IMR-90 (cell line): ENCODE data around the gene SPARCL1. TPM values are rescaled to one million over a fixed set of nuclear protein-coding genes. Genes with fewer than 3 reads are reported as not detected.

Source experiments
- ATAC-seq: fragments of 200-7000 bp; cut with Tn5 transposase; 2 replicates; pipeline ENCODE4 v1.9.1; 2020; ENCODE audit warnings: low read depth, mild to moderate bottlenecking, moderate library complexity
- BruUV-seq: library from RNA; stranded (reverse); fragments of 400-500 nt; replicated peaks from 2 replicates; lab custom pipeline; 2021; lab: Mats Ljungman, UMichigan
- CTCF ChIA-PET: fragments of 300-600 bp; formaldehyde crosslinking; extraction: SDS; loops from one replicate; lab custom pipeline; 2021; ENCODE audit warnings: antibody characterized with exemption; lab: Yijun Ruan, JAX
- POLR2A ChIA-PET: fragments of 300-600 bp; sonication (Branson Sonifier 250); formaldehyde crosslinking; loops from one replicate; lab custom pipeline; 2022; ENCODE audit warnings: antibody characterized with exemption; ENCODE audit not compliant: unreplicated experiment; lab: Charles Lee
- DNase-seq: peaks from one replicate; pipeline ENCODE4 v3.0.0; 2013
- H2AFZ ChIP-seq: replicated peaks from 2 replicates; pipeline ENCODE3; 2013; ENCODE audit warnings: low read length, mild to moderate bottlenecking; ENCODE audit not compliant: poor library complexity
- H2AK5ac ChIP-seq: 2 replicates; pipeline ENCODE4 v1.6.1; 2013; ENCODE audit warnings: low read depth, low read length, inconsistent platforms
- H2AK9ac ChIP-seq: replicated peaks from 2 replicates; pipeline ENCODE3; 2013; ENCODE audit warnings: mild to moderate bottlenecking, low read depth, low read length, moderate library complexity; ENCODE audit not compliant: poor library complexity
- H2BK120ac ChIP-seq: 2 replicates; pipeline ENCODE4 v1.6.1; 2013; ENCODE audit warnings: low read depth, low read length, inconsistent platforms
- H2BK15ac ChIP-seq: 3 replicates; pipeline ENCODE4 v1.6.1; 2013; ENCODE audit warnings: low read depth, low read length, inconsistent platforms
- H2BK20ac ChIP-seq: 2 replicates; pipeline ENCODE4 v1.6.1; 2013; ENCODE audit warnings: low read depth, mild to moderate bottlenecking, inconsistent platforms, low read length, moderate library complexity
- H2BK5ac ChIP-seq: 2 replicates; pipeline ENCODE4 v1.6.1; 2013; ENCODE audit warnings: mild to moderate bottlenecking, low read depth, low read length, inconsistent platforms; ENCODE audit not compliant: poor library complexity, severe bottlenecking
- H3K14ac ChIP-seq: replicated peaks from 2 replicates; pipeline ENCODE4 v1.6.1; 2013; ENCODE audit warnings: low read depth, low read length, inconsistent platforms
- H3K18ac ChIP-seq: 2 replicates; pipeline ENCODE4 v1.6.1; 2013; ENCODE audit warnings: low read depth, low read length, control low read depth
- H3K23ac ChIP-seq: 2 replicates; pipeline ENCODE4 v1.6.1; 2013; ENCODE audit warnings: low read depth, low read length, inconsistent platforms
- H3K27ac ChIP-seq: 2 replicates; pipeline ENCODE4 v1.5.1; 2013; ENCODE audit warnings: mild to moderate bottlenecking, control low read depth, low read length; ENCODE audit not compliant: insufficient read depth
- H3K27me3 ChIP-seq: 2 replicates; pipeline ENCODE4 v1.6.1; 2013; ENCODE audit warnings: low read length; ENCODE audit not compliant: control insufficient read depth, insufficient read depth
- H3K36me3 ChIP-seq: 2 replicates; pipeline ENCODE4 v1.6.1; 2013; ENCODE audit warnings: low read length, mixed read lengths; ENCODE audit not compliant: control insufficient read depth, insufficient read depth
- H3K4ac ChIP-seq: 2 replicates; pipeline ENCODE4 v1.6.1; 2013; ENCODE audit warnings: low read depth, low read length, inconsistent platforms
- H3K4me1 ChIP-seq: 2 replicates; pipeline ENCODE4 v1.6.1; 2013; ENCODE audit warnings: low read length, mixed read lengths; ENCODE audit not compliant: control insufficient read depth, insufficient read depth
- H3K4me2 ChIP-seq: 2 replicates; pipeline ENCODE4 v1.6.1; 2013; ENCODE audit warnings: low read depth, mild to moderate bottlenecking, control low read depth, low read length, moderate library complexity
- H3K4me3 ChIP-seq: 2 replicates; pipeline ENCODE4 v1.5.1; 2013; ENCODE audit warnings: low read depth, mild to moderate bottlenecking, control low read depth, low read length, moderate library complexity; ENCODE audit not compliant: insufficient read depth
- H3K56ac ChIP-seq: 2 replicates; pipeline ENCODE4 v1.6.1; 2013; ENCODE audit warnings: low read length, inconsistent platforms; ENCODE audit not compliant: insufficient read depth; ENCODE audit errors: extremely low read depth
- H3K79me1 ChIP-seq, 2 experiments: 2 replicates each; pipeline ENCODE4 v1.6.1; 2013; ENCODE audit warnings: low read length in 2 of 2, inconsistent platforms in 1 of 2, low read depth in 1 of 2
- H3K9ac ChIP-seq: 2 replicates; pipeline ENCODE4 v1.6.1; 2013; ENCODE audit warnings: low read depth, low read length, control low read depth
- H3K9me1 ChIP-seq: 2 replicates; pipeline ENCODE4 v1.6.1; 2013; ENCODE audit warnings: low read length, inconsistent platforms; ENCODE audit not compliant: insufficient read depth
- H3K9me3 ChIP-seq: 2 replicates; pipeline ENCODE4 v1.6.1; 2013; ENCODE audit warnings: low read length; ENCODE audit not compliant: control insufficient read depth, insufficient read depth
- H4K20me1 ChIP-seq: 2 replicates; pipeline ENCODE4 v1.6.1; 2013; ENCODE audit warnings: low read length, inconsistent platforms; ENCODE audit not compliant: insufficient read depth
- H4K5ac ChIP-seq: 2 replicates; pipeline ENCODE4 v1.6.1; 2013; ENCODE audit warnings: mild to moderate bottlenecking, low read depth, low read length, control low read depth
- H4K8ac ChIP-seq, 2 experiments: 2 replicates each; pipeline ENCODE4 v1.6.1; 2013; ENCODE audit warnings: low read depth in 2 of 2, low read length in 2 of 2, control low read depth in 1 of 2, inconsistent platforms in 1 of 2
- H4K91ac ChIP-seq: 2 replicates; pipeline ENCODE4 v1.6.1; 2013; ENCODE audit warnings: low read depth, low read length, inconsistent platforms; ENCODE audit not compliant: insufficient read depth
- BHLHE40 ChIP-seq: fragments of 150-350 bp; IDR thresholded peaks from 2 replicates; pipeline ENCODE4 v1.6.1; 2016; ENCODE audit warnings: mild to moderate bottlenecking, low read depth, low read length
- CEBPB ChIP-seq: IDR thresholded peaks from 2 replicates; pipeline ENCODE4 v1.6.1; 2012; ENCODE audit warnings: low read depth, low read length, improper control_type of control experiment
- CHD1 ChIP-seq: IDR thresholded peaks from 2 replicates; pipeline ENCODE4 v1.6.1; 2012; ENCODE audit warnings: low read depth, low read length, improper control_type of control experiment
- FOS ChIP-seq: fragments of 150-350 bp; IDR thresholded peaks from 2 replicates; pipeline ENCODE4 v1.6.1; 2016; ENCODE audit warnings: low read depth, low read length
- MAFK ChIP-seq: IDR thresholded peaks from 2 replicates; pipeline ENCODE4 v1.6.1; 2012; ENCODE audit warnings: low read depth, low read length, improper control_type of control experiment
- MAZ ChIP-seq: IDR thresholded peaks from 2 replicates; pipeline ENCODE4 v1.6.1; 2012; ENCODE audit warnings: low read depth, mild to moderate bottlenecking, low read length, improper control_type of control experiment, moderate library complexity, borderline replicate concordance
- MXI1 ChIP-seq: IDR thresholded peaks from 2 replicates; pipeline ENCODE4 v1.6.1; 2012; ENCODE audit warnings: low read depth, mild to moderate bottlenecking, low read length, moderate library complexity, borderline replicate concordance
- POLR2A ChIP-seq: IDR thresholded peaks from 2 replicates; pipeline ENCODE4 v1.6.1; 2012; ENCODE audit warnings: mild to moderate bottlenecking, low read depth, low read length
- RAD21 ChIP-seq: IDR thresholded peaks from 2 replicates; pipeline ENCODE4 v1.6.1; 2012; ENCODE audit warnings: low read length, improper control_type of control experiment
- RCOR1 ChIP-seq: IDR thresholded peaks from 2 replicates; pipeline ENCODE4 v1.6.1; 2012; ENCODE audit warnings: mild to moderate bottlenecking, low read length, improper control_type of control experiment; ENCODE audit not compliant: insufficient replicate concordance
- RFX5 ChIP-seq: IDR thresholded peaks from 2 replicates; pipeline ENCODE4 v1.8.0; 2012; ENCODE audit warnings: low read depth, mild to moderate bottlenecking, low read length, moderate library complexity
- SMC3 ChIP-seq: fragments of 150-350 bp; IDR thresholded peaks from 2 replicates; pipeline ENCODE4 v1.6.1; 2016; ENCODE audit warnings: low read depth, mild to moderate bottlenecking, antibody characterized with exemption, low read length, moderate library complexity
- whole genome bisulfite sequencing, 2 experiments: methylation state at CpG; one replicate each; pipeline versions ENCODE4 v1.1.5 to v1.1.7; 2013; ENCODE audit warnings: missing lambda C conversion rate in 2 of 2; ENCODE audit not compliant: insufficient read length in 1 of 2; ENCODE audit errors: extremely low coverage in 2 of 2; 5-methylcytosine and 5-hydroxymethylcytosine counted together
- dilution Hi-C: fragments of 300-500 bp; cut with HindIII; formaldehyde crosslinking; loops from one replicate; pipeline ENCODE4 v1.14.3; 2018; ENCODE audit warnings: low sequenced_read_pairs; ENCODE audit not compliant: unreplicated experiment
- in situ Hi-C: fragments of 300-500 bp; cut with MboI; formaldehyde crosslinking; loops from 3 replicates; pipeline ENCODE4 v1.14.3; 2019; ENCODE audit warnings: low sequenced_read_pairs, inconsistent platforms, mixed read lengths
- intact Hi-C: fragments of 100-400 bp; cut with micrococcal nuclease; formaldehyde crosslinking; loops from 2 replicates; pipeline ENCODE4 v1.10.0; 2022
- polyA plus RNA-seq, 3 experiments: library from polyadenylated mRNA; depleted of rRNA; stranded (reverse); fragments of >200 nt; gene quantifications; 2 replicates each; pipeline ENCODE4 v1.2.3, GENCODE V29; 2012; ENCODE audit warnings: low replicate concordance in 1 of 3
- total RNA-seq: library from RNA; depleted of rRNA; stranded (reverse); fragments of >200 nt; gene quantifications from 2 replicates; pipeline ENCODE4 v1.2.3, GENCODE V29; 2012
- TF ChIP-seq, protein P1 (sequence below): conservative IDR thresholded peaks from 2 replicates; pipeline ENCODE4 v1.5.1; 2012; ENCODE audit warnings: mild to moderate bottlenecking, low read depth, low read length, improper control_type of control experiment
- TF ChIP-seq, protein P2 (sequence below): fragments of 150-350 bp; IDR thresholded peaks from 2 replicates; pipeline ENCODE4 v1.6.1; 2017; ENCODE audit warnings: mild to moderate bottlenecking, antibody characterized with exemption, low read length, low read depth
- TF ChIP-seq, protein P3 (sequence below): fragments of 150-350 bp; IDR thresholded peaks from 2 replicates; pipeline ENCODE4 v1.6.1; 2016; ENCODE audit warnings: low read depth, mild to moderate bottlenecking, low read length, moderate library complexity, borderline replicate concordance

Gene SPARCL1
- total and polyA plus RNA-seq, 2 of the 4 experiments (the other 2 are of a cell fraction): not detected

DNA sequence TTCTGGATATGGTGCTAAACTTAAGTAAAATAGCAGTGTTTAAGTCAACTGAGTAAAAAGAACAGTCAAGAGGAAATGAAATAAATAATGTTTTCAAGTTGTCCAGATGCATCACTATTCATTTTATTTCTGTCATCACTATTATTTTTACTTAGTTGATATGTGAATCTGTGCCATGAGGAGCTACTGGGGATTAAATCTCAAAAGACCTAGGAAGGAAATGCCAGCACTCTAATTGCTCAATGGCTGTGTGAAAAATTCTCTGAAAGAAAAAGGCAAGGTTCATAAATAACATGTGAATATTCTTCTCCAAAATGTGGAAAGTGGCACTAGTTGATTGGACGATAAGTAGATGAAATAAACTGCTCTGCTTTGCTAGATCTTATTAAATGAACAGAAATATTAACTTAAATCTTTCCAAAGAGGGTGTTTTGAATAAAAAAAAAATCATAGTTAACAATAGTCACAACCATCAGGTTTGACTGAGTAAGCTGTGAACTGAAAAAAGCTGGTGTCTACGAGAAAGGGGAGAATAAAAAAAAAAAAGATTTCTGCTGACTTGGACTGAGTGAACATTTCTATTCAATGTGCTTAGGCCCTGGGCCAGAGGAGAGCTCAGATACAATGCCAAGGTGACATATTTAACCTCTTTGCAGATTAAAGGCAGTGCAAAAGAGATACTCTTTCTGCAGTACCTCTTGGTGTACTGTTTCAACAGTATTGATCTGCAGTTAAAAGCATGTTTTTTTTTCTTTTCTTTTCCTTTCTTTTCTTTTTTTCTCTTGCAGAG, 1.6 kb downstream of the SPARCL1 start:
- Histone ChIP-seq H2AK5ac (no peak overlapping the region), H2AFZ (no peak overlapping the region), H2BK120ac (no peak overlapping the region), H3K27ac (no peak overlapping the region), H2BK20ac (no peak overlapping the region), H4K5ac (no peak overlapping the region), H3K79me1 (no peaks in the 10 kb centered on the region), H4K8ac (no peak overlapping the region), H3K56ac (no peak overlapping the region), H2BK15ac (no peak overlapping the region), H3K4me1 (no peaks in the 10 kb centered on the region), H3K27me3 (peaks cover 3% of the 10 kb centered on the region; the same call in 1 of the 2 replicates), H3K4me3 (no peak overlapping the region), H3K9me1 (no peaks in the 10 kb centered on the region), H3K4ac (no peak overlapping the region), H3K4me2 (no peak overlapping the region), H2AK9ac (no peak overlapping the region), H3K36me3 (no peaks in the 10 kb centered on the region), H4K91ac (no peak overlapping the region), H3K18ac (no peak overlapping the region), H2BK5ac (no peak overlapping the region), H3K23ac (no peak overlapping the region), H3K9ac (no peak overlapping the region), H4K20me1 (no peaks in the 10 kb centered on the region), H3K9me3 (no peaks in the 10 kb centered on the region; the same call in 1 of the 2 replicates), H3K14ac (no peak overlapping the region)
- intact Hi-C loops: no loop called here
- ATAC-seq: no peak
- DNase-seq: no peak
- WGBS, 2 experiments: 0% methylated on average over 1 of the region's 2 CpGs; no CpG with 5 or more reads in 1 of the 2 experiments
- BruUV-seq: no TSS peak
- ChIA-PET POLR2A (no interaction called here), CTCF (interaction anchor here (0.5 kb wide), 1 partner anchor 58 kb away, joined by 3 read pairs; no protein-coding TSS in a partner anchor)
- dilution Hi-C loops: no loop called here
- in situ Hi-C loops: no loop called here
- TF ChIP-seq, protein P1, sequence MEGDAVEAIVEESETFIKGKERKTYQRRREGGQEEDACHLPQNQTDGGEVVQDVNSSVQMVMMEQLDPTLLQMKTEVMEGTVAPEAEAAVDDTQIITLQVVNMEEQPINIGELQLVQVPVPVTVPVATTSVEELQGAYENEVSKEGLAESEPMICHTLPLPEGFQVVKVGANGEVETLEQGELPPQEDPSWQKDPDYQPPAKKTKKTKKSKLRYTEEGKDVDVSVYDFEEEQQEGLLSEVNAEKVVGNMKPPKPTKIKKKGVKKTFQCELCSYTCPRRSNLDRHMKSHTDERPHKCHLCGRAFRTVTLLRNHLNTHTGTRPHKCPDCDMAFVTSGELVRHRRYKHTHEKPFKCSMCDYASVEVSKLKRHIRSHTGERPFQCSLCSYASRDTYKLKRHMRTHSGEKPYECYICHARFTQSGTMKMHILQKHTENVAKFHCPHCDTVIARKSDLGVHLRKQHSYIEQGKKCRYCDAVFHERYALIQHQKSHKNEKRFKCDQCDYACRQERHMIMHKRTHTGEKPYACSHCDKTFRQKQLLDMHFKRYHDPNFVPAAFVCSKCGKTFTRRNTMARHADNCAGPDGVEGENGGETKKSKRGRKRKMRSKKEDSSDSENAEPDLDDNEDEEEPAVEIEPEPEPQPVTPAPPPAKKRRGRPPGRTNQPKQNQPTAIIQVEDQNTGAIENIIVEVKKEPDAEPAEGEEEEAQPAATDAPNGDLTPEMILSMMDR: no peak
- TF ChIP-seq, protein P2, sequence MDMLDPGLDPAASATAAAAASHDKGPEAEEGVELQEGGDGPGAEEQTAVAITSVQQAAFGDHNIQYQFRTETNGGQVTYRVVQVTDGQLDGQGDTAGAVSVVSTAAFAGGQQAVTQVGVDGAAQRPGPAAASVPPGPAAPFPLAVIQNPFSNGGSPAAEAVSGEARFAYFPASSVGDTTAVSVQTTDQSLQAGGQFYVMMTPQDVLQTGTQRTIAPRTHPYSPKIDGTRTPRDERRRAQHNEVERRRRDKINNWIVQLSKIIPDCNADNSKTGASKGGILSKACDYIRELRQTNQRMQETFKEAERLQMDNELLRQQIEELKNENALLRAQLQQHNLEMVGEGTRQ: no peak
- TF ChIP-seq BHLHE40: no peak
- no peak for TF ChIP-seq SMC3
- no peak for TF ChIP-seq CHD1
- no peak for TF ChIP-seq RAD21
- TF ChIP-seq MAFK: no peak
- TF ChIP-seq RCOR1: no peak
- no peak for TF ChIP-seq FOS
- TF ChIP-seq RFX5: no peak
- TF ChIP-seq POLR2A: no peak
- TF ChIP-seq MAZ: no peak
- TF ChIP-seq MXI1: no peak
- no peak for TF ChIP-seq CEBPB
- TF ChIP-seq, protein P3, sequence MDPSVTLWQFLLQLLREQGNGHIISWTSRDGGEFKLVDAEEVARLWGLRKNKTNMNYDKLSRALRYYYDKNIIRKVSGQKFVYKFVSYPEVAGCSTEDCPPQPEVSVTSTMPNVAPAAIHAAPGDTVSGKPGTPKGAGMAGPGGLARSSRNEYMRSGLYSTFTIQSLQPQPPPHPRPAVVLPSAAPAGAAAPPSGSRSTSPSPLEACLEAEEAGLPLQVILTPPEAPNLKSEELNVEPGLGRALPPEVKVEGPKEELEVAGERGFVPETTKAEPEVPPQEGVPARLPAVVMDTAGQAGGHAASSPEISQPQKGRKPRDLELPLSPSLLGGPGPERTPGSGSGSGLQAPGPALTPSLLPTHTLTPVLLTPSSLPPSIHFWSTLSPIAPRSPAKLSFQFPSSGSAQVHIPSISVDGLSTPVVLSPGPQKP: no peak
